Inferior parietal cortex (tissue), 1 donor: ENCODE results near the gene RNPS1.
A peak's percentile ranks its signal among the peaks of the same experiment; 100 is the strongest.

Experiments
- DNase-seq: peaks from one replicate; pipeline ENCODE4 v3.0.0-alpha.2; 2016; ENCODE audit errors: extremely low spot score

The RNPS1 gene

DNA sequence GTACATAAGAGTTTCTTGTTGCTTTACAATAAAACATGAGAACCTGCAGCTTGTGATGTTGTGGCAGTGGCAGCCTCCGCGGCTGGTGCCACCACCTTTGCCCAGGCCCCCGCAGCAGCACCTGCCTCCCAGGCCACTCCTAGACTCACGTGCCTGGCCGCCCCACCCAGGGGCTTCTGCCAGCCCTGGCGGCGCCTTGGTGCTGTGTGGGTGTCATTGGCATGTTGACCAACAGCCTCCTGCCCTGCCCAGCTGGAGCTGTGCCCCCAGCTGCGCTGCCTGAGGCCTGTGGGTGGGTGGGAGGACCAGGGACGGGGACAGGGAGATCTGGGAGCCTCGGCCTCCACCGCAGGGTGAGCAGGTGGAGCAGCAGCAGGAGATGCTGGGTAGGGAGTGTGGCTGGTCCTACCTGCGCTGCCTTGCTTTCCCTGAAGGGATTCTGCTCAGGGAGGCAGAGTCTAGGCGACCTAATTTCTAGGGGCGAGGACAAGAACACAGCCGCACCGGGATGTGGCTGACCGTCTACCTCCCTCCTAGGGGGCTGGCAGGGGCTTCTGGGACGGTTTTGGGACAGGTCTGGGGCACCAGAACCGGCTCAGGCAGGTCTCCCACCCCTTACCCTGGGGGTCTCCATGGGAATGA, 32.1 kb downstream of the RNPS1 start:
- DNase-seq, result no peak

GRCh38 chr16:2235234-2235651, 32.7 kb downstream of the RNPS1 start:
- DNase-seq, result no peak

GRCh38 chr16:2234813-2235170, 33.1 kb downstream of the RNPS1 start:
- DNase-seq, result no peak

- DNase-seq, result no peak
Measured at GRCh38 chr16:2233872-2234812, 33.8 kb downstream of the RNPS1 start.

DNA sequence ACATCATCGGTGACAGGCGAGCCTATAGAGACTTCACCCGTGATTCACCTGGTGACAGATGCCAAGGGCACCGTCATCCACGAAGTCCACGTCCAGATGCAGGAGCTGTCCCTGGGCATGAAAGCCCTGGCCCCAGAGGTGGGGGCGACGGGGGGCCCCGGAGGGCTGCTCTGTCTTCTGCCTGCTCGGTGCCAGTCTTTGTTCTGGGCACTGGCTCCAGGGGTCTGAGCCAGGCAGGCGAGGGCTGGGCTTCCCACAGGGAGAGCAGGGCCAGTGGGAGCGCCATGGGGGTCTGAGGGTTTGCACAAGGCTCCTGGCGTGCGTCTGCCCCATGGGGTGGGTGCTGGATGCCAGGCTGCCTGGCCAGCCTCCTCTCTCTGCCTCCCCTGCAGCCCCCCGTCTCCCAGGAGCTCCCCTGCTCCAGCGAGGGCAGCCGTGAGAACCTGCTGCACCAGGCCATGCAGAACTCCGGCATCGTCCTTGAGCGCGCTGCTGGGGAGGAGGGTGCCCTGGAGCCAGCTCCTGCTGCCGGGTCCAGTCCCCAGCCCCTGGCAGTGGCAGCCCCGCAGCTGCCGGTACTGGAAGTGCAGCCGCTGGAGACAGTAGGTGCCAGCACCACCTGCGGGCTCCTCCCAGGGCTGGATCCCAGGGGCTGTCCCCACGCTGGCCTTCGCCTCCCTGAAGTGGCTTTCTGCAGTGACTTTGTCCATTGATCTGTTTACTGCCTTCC, 34.7 kb downstream of the RNPS1 start:
- DNase-seq, result no peak

GRCh38 chr16:2232094-2232990, 35.6 kb downstream of the RNPS1 start:
- DNase-seq, result no peak

DNA sequence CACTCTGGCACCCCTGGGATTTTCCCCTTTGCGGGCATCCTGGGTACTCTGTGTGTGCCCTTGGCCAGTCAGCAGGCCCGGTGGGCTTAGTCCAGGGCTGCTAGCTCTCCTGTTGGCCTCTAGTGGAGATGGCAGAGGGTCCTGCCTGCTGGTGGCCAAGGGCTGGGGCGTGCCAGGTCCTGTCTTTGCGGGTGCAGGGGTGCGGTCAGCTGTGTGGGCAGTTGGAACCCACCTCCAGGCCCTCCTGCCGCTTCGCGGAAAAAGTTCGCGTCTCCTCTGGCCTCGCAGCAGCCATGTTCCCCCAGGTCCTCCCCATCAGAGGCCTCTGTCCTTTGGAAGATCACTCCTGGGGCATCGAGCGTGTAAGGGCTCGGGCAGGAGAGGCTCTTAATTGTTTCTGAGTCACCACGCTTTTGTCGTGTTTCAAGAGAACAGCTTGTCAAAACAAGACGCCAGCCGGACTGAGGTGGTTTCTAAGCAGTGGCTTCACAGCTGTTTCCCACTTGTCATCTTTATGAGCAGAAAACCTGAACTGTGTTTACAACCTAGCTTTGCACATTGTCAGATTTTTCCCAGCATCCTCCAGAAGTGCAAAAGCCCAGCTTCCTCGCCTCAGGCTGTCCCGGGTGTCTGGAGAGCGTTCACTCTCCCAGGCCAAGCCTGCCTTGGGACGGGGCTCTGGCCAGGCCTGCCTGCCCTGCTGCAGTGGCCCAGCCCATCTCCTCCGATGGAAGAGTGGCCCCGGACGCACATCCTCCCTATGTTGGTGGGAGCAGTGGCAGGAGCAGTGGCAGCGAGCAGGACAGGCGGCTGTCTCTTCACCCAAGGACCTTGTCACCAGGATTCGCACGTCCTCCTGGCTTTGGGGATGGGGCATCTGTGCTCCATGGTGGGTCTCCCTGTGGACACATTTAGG, 36.7 kb downstream of the RNPS1 start:
- no peak for DNase-seq

- no peak for DNase-seq
Measured at GRCh38 chr16:2230376-2230775, 37.5 kb downstream of the RNPS1 start.

GRCh38 chr16:2229632-2230250, 38.2 kb downstream of the RNPS1 start:
- DNase-seq, result no peak

GRCh38 chr16:2229091-2229490, 38.8 kb downstream of the RNPS1 start:
- DNase-seq, result no peak

DNA sequence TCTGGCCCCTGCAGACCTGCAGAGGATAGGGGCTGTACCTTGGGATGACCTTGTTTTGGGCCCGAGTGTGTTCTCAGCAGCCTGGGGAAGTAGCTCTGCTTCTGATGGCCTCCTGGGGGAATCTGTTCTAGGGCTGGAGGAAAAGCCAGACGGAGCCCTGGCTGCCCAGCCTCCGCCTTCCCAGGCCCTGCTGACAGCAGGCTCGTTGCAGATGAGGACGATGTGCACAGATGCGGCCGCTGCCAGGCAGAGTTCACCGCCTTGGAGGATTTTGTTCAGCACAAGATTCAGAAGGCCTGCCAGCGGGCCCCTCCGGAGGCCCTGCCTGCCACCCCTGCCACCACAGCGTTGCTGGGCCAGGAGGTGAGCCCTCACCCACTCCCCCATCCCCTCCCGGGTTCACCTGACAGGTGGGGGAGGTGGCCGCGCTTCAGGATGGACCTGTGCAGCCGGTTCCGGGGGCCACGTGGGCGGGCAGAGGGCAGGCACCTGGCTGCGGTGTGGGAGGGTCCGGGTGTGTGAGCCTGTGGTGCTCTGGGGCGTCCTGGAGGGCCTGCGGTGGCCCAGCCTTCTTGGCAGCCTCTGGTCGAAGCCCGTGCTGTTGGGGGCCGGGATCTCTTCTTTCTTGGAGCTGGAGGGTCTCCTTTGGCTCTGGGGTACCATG, 39.6 kb downstream of the RNPS1 start:
- no peak for DNase-seq

- no peak for DNase-seq
Measured at GRCh38 chr16:2226918-2227317, 41.0 kb downstream of the RNPS1 start.

- no peak for DNase-seq
Measured at GRCh38 chr16:2226245-2226793, 41.6 kb downstream of the RNPS1 start.

DNA sequence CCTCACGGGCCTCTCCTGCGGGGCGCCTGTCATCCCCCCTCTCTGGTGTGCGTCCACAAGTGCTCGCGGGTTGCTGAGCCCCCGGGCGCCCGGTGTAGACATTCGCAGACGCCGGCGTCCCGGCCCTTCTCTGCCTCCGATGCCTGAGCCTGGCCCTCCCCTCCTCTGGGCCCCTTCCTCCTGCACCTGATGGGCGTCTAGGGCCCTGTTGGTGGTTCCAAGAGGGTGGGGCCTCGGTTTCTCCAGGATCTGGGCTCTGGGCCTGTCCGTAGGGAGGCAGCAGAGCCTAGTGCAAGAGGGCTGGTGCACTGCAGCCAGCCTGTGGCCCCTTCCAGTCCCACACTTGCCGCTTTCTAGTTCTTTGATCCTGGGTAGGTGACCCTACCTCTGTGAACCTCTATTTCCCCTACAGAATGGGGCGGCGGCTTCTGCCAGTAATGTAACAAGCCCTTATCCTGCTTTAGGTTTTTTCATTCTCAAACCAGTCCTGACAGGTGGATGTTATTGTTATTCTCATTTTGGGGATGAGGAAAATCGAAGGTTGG, 43.9 kb downstream of the RNPS1 start:
- peak; percentile 8 for DNase-seq

DNA sequence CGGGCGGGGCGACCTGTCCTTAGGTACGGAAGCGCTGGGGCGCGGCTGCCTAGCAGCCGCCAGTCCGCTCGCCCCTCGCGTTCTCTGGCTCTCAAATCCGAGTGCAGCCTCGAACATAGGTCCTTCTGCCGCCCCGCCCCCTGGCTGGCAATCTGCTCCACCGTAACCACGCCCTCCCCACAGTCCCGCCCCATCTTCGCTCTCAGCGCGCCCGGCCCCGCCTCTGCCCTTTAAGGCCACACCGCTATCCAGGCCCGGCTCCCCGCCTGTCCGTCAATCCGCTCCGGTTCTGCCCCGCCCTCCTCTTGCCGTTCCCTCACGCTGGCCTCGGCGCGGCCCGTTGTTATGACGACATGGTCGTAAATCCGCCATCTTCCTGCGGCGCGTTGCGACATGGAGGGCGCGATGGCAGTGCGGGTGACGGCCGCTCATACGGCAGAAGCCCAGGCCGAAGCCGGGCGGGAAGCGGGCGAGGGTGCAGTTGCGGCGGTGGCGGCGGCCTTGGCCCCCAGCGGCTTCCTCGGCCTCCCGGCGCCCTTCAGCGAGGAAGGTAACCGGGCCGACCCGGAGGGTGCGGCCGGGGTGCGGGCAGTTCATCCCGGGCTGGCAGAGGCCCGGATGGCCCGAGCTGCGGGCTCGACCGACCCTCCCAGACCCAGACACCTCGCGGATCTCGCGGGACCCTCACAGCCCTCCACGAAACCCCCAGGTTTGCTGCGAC, 44.5 kb downstream of the RNPS1 start, which contains the start of gene E4F1:
Gene E4F1, plus strand, starts transcription at position 371 of the 721 bp plus-strand sequence. Its CDS starts 23 bp downstream, at position 394.
- peak; percentile 97 for DNase-seq

GRCh38 chr16:2216330-2216729, 51.6 kb downstream of the RNPS1 start:
- DNase-seq, result no peak

DNA sequence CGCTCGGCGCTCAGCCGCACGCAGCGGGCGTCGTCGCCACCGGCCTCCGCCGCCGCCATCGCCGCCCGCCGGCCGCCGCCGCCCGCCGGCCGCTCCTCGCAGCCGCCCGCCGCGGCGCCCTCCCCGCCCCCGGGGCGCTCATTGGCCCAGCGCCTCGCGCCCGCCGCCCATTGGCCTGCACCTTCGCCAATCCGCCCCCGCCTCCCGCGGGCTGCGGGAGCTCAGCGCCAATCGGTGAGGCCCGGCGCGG, 53.3 kb downstream of the RNPS1 start, which contains the start of gene PGP:
Gene PGP, minus strand, starts transcription at position 122 of the 250 bp plus-strand sequence. Its CDS starts 63 bp downstream, at position 59.
- DNase-seq, result no peak
